Hepatocyte (in vitro differentiated cells): ENCODE measurements around the gene SCNN1B. TPM values are rescaled to one million over a fixed set of nuclear protein-coding genes. Genes with fewer than 3 reads are reported as not detected.
"Not testable (repeated sequence)": the region's sequence is repeated elsewhere in the genome, so short reads cannot be mapped to it uniquely, and the experiment has no call there.

Source experiments
- DNase-seq: peaks from one replicate; pipeline ENCODE4 v3.0.0-alpha.2; 2016; ENCODE audit warnings: low spot score
- H2AFZ ChIP-seq: fragments of 200-600 bp; sonication (generic); 2 replicates; pipeline ENCODE4 v1.6.0; 2016; ENCODE audit warnings: antibody characterized with exemption, mild to moderate bottlenecking
- H3K27ac ChIP-seq: fragments of 200-600 bp; sonication (generic); 2 replicates; pipeline ENCODE4 v1.5.1; 2016; ENCODE audit warnings: mild to moderate bottlenecking
- H3K27me3 ChIP-seq: fragments of 200-600 bp; sonication (generic); 2 replicates; pipeline ENCODE4 v1.6.1; 2016
- H3K36me3 ChIP-seq: fragments of 200-600 bp; sonication (generic); replicated peaks from 2 replicates; pipeline ENCODE4 v1.5.1; 2016; ENCODE audit warnings: low read depth; ENCODE audit not compliant: insufficient read depth
- H3K4me1 ChIP-seq: fragments of 200-600 bp; sonication (generic); 2 replicates; pipeline ENCODE4 v1.5.1; 2016; ENCODE audit warnings: mild to moderate bottlenecking, moderate library complexity; ENCODE audit not compliant: insufficient read depth
- H3K4me2 ChIP-seq: fragments of 200-600 bp; sonication (generic); 2 replicates; pipeline ENCODE4 v1.6.0; 2016
- H3K4me3 ChIP-seq: fragments of 200-600 bp; sonication (generic); 2 replicates; pipeline ENCODE4 v1.5.1; 2016; ENCODE audit warnings: mild to moderate bottlenecking
- H3K79me2 ChIP-seq: fragments of 200-600 bp; sonication (generic); 2 replicates; pipeline ENCODE4 v1.6.0; 2017; ENCODE audit warnings: mild to moderate bottlenecking
- H3K9me2 ChIP-seq: fragments of 200-600 bp; sonication (generic); replicated peaks from 2 replicates; pipeline ENCODE4 v1.6.0; 2017; ENCODE audit warnings: mild to moderate bottlenecking; ENCODE audit not compliant: insufficient read depth
- H3K9me3 ChIP-seq: fragments of 200-600 bp; sonication (generic); 2 replicates; pipeline ENCODE4 v1.5.1; 2016; ENCODE audit warnings: low read depth, mild to moderate bottlenecking
- H4K20me1 ChIP-seq: fragments of 200-600 bp; sonication (generic); 2 replicates; pipeline ENCODE4 v1.6.0; 2016; ENCODE audit warnings: mild to moderate bottlenecking; ENCODE audit not compliant: insufficient read depth, poor library complexity, severe bottlenecking
- CTCF ChIP-seq: fragments of 200-600 bp; sonication (generic); IDR thresholded peaks from 2 replicates; pipeline ENCODE4 v1.5.1; 2016; ENCODE audit warnings: antibody characterized with exemption, mild to moderate bottlenecking; ENCODE audit not compliant: poor library complexity
- EZH2 ChIP-seq: fragments of 200-600 bp; sonication (generic); IDR thresholded peaks from 2 replicates; pipeline ENCODE4 v1.6.1; 2016; ENCODE audit warnings: antibody characterized with exemption, mild to moderate bottlenecking, borderline replicate concordance
- EZH2phosphoT487 ChIP-seq: fragments of 200-600 bp; sonication (generic); IDR thresholded peaks from one replicate; pipeline ENCODE4 v1.6.1; 2018; ENCODE audit warnings: antibody characterized with exemption, mild to moderate bottlenecking, low read depth, moderate library complexity; ENCODE audit not compliant: unreplicated experiment, severe bottlenecking
- WGBS: methylation state at CpG from one replicate; pipeline ENCODE4 v1.1.6; 2016; ENCODE audit warnings: low lambda C conversion rate; ENCODE audit errors: missing lambda C conversion rate; 5-methylcytosine and 5-hydroxymethylcytosine counted together
- polyA plus RNA-seq: library from polyadenylated mRNA; unstranded; fragments of >200 nt; fragmentation: Nextera tagmentation; extraction: Ambion mirVana; gene quantifications from 2 replicates; pipeline ENCODE4 v1.2.1, GENCODE V29; 2016
- total RNA-seq: library from RNA; depleted of rRNA; stranded (reverse); fragments of >200 nt; gene quantifications from 2 replicates; pipeline ENCODE4 v1.2.3, GENCODE V29; 2014

The SCNN1B gene
- total and polyA plus RNA-seq, 2 experiments from 2014 or later, result 0.23 to 0.85 TPM

GRCh38 chr16:23365602-23366240, 63.6 kb downstream of the SCNN1B start:
- no peaks in the 10 kb centered on the region for H3K79me2 ChIP-seq
- H3K36me3 ChIP-seq, result no peaks in the 10 kb centered on the region
- TF ChIP-seq EZH2phosphoT487 (no peak), EZH2 (no peak), CTCF (no peak)
- H3K4me1 ChIP-seq, result peaks cover 5% of the 10 kb centered on the region
- H4K20me1 ChIP-seq, result no peaks in the 10 kb centered on the region
- H3K4me3 ChIP-seq, result no peak overlapping the region
- DNase-seq, result no peak
- no peak overlapping the region for H3K27ac ChIP-seq
- H3K4me2 ChIP-seq, result no peak overlapping the region
- peaks cover 5% of the 10 kb centered on the region for H3K27me3 ChIP-seq
- no peaks in the 10 kb centered on the region for H3K9me2 ChIP-seq
- H2AFZ ChIP-seq, result no peak overlapping the region
- H3K9me3 ChIP-seq, result no peaks in the 10 kb centered on the region
- 42% methylated on average over 5 of the region's 5 CpGs for WGBS

- H3K27me3 ChIP-seq, H3K36me3 ChIP-seq, H3K4me1 ChIP-seq, H3K4me3 ChIP-seq, H3K27ac ChIP-seq, H3K79me2 ChIP-seq, H3K4me2 ChIP-seq, DNase-seq, H3K9me2 ChIP-seq, H2AFZ ChIP-seq, H4K20me1 ChIP-seq, H3K9me3 ChIP-seq: not testable (repeated sequence)
- WGBS, result 85% methylated on average over 7 of the region's 7 CpGs
These were observed 64.2 kb downstream of the SCNN1B start for GRCh38 chr16:23366341-23366740.

- Histone ChIP-seq H3K27me3 (peaks cover 9% of the 10 kb centered on the region), H3K4me1 (peaks cover 2% of the 10 kb centered on the region), H3K79me2 (no peaks in the 10 kb centered on the region), H3K4me2 (no peak overlapping the region), H3K4me3 (no peak overlapping the region), H3K36me3 (no peaks in the 10 kb centered on the region), H3K9me2 (no peaks in the 10 kb centered on the region), H3K27ac (no peak overlapping the region), H4K20me1 (no peaks in the 10 kb centered on the region), H2AFZ (no peak overlapping the region), H3K9me3 (no peaks in the 10 kb centered on the region)
- WGBS, result 87% methylated on average over 10 of the region's 10 CpGs
- no peak for DNase-seq
- TF ChIP-seq EZH2 (no peak), CTCF (no peak), EZH2phosphoT487 (no peak)
These were observed 65.5 kb downstream of the SCNN1B start for GRCh38 chr16:23367564-23367963.

- Histone ChIP-seq H3K9me2 (no peaks in the 10 kb centered on the region), H3K36me3 (no peaks in the 10 kb centered on the region), H3K27me3 (peaks cover 9% of the 10 kb centered on the region), H3K27ac (no peak overlapping the region), H3K9me3 (no peaks in the 10 kb centered on the region), H3K4me2 (no peak overlapping the region), H4K20me1 (no peaks in the 10 kb centered on the region), H2AFZ (no peak overlapping the region), H3K4me1 (no peaks in the 10 kb centered on the region), H3K4me3 (no peak overlapping the region), H3K79me2 (no peaks in the 10 kb centered on the region)
- no peak for DNase-seq
- WGBS, result 89% methylated on average over 8 of the region's 8 CpGs
- TF ChIP-seq EZH2 (no peak), CTCF (no peak), EZH2phosphoT487 (no peak)
These were observed 65.9 kb downstream of the SCNN1B start for GRCh38 chr16:23367988-23368387.
